ENCODE data around the gene IL4I1.

IL4I1 gene

GRCh38 chr19:49875857-49876421 is 20.7 kb downstream of the IL4I1 start:
- TF ChIP-seq POLR2AphosphoS5 (IDR thresholded peaks at IDR 0.05; ENCODE audit: borderline replicate concordance, low read depth, low read length) (no peak; the same call in none of the 2 replicates), EZH2 (IDR thresholded peaks at IDR 0.05) (no peak), FOXP2 (optimal IDR thresholded peaks at IDR 0.05; ENCODE audit: control extremely low read depth, extremely low read length, insufficient read depth) (no peak)

GRCh38 chr19:49875177-49875576 is 21.5 kb downstream of the IL4I1 start:
- peak overlapping the region; percentile 100 for H3K9ac ChIP-seq (ENCODE audit: insufficient read length)
- H3K27ac ChIP-seq: no peak overlapping the region
- TF ChIP-seq FOXP2 (optimal IDR thresholded peaks at IDR 0.05; ENCODE audit: control extremely low read depth, extremely low read length, insufficient read depth): no peak
- TF ChIP-seq EZH2 (IDR thresholded peaks at IDR 0.05): no peak
- TF ChIP-seq POLR2AphosphoS5 (IDR thresholded peaks at IDR 0.05; ENCODE audit: borderline replicate concordance, low read depth, low read length): no peak
- peaks cover 15% of the 10 kb centered on the region for H3K36me3 ChIP-seq (ENCODE audit: insufficient read depth, low read length)
- no peak for DNase-seq (ENCODE audit: low read depth, low spot score)
- no peaks in the 10 kb centered on the region for H3K9me3 ChIP-seq (ENCODE audit: low read depth, low read length)
- H3K4me3 ChIP-seq: peak overlapping the region; percentile 100

More at GRCh38 chr19:49875857-49876421, 20.7 kb downstream of the IL4I1 start:
- H3K27ac ChIP-seq: peak overlapping the region; percentile 99
- peak overlapping the region; percentile 100 for H3K4me3 ChIP-seq
- peak overlapping the region; percentile 100 for H3K9ac ChIP-seq (ENCODE audit: insufficient read length)
- no peak for DNase-seq (ENCODE audit: low read depth, low spot score)
- peaks cover 23% of the 10 kb centered on the region for H3K36me3 ChIP-seq (ENCODE audit: insufficient read depth, low read length)
- H3K9me3 ChIP-seq (ENCODE audit: low read depth, low read length): no peaks in the 10 kb centered on the region

- H3K9ac ChIP-seq (ENCODE audit: insufficient read length): peak overlapping the region; percentile 100
These were observed 22.1 kb downstream of the IL4I1 start for GRCh38 chr19:49874503-49875157.

GRCh38 chr19:49873834-49874233 is 22.9 kb downstream of the IL4I1 start:
- H3K27ac ChIP-seq: no peak overlapping the region; the same call in 1 of the 2 replicates
- no peaks in the 10 kb centered on the region for H3K9me3 ChIP-seq (ENCODE audit: low read depth, low read length)
- DNase-seq (ENCODE audit: low read depth, low spot score): no peak
- peak overlapping the region; percentile 20 for H3K9ac ChIP-seq (ENCODE audit: insufficient read length)
- no peak for TF ChIP-seq FOXP2 (optimal IDR thresholded peaks at IDR 0.05; ENCODE audit: control extremely low read depth, extremely low read length, insufficient read depth)
- TF ChIP-seq EZH2 (IDR thresholded peaks at IDR 0.05): no peak
- no peak for TF ChIP-seq POLR2AphosphoS5 (IDR thresholded peaks at IDR 0.05; ENCODE audit: borderline replicate concordance, low read depth, low read length)
- no peak overlapping the region for H3K4me3 ChIP-seq
- H3K36me3 ChIP-seq (ENCODE audit: insufficient read depth, low read length): peaks cover 8% of the 10 kb centered on the region

More at GRCh38 chr19:49874503-49875157, 22.1 kb downstream of the IL4I1 start:
- H3K27ac ChIP-seq: no peak overlapping the region; the same call in 1 of the 2 replicates
- DNase-seq (ENCODE audit: low read depth, low spot score): no peak
- no peak for TF ChIP-seq EZH2 (IDR thresholded peaks at IDR 0.05)
- no peak for TF ChIP-seq POLR2AphosphoS5 (IDR thresholded peaks at IDR 0.05; ENCODE audit: borderline replicate concordance, low read depth, low read length)
- TF ChIP-seq FOXP2 (optimal IDR thresholded peaks at IDR 0.05; ENCODE audit: control extremely low read depth, extremely low read length, insufficient read depth): no peak
- no peaks in the 10 kb centered on the region for H3K9me3 ChIP-seq (ENCODE audit: low read depth, low read length)
- peaks cover 14% of the 10 kb centered on the region for H3K36me3 ChIP-seq (ENCODE audit: insufficient read depth, low read length)
- H3K4me3 ChIP-seq: no peak overlapping the region

GRCh38 chr19:49873129-49873521 is 23.6 kb downstream of the IL4I1 start:
- peaks cover 8% of the 10 kb centered on the region for H3K36me3 ChIP-seq (ENCODE audit: insufficient read depth, low read length)
- no peak for DNase-seq (ENCODE audit: low read depth, low spot score)
- no peak overlapping the region for H3K27ac ChIP-seq
- no peaks in the 10 kb centered on the region for H3K9me3 ChIP-seq (ENCODE audit: low read depth, low read length)
- H3K9ac ChIP-seq (ENCODE audit: insufficient read length): no peak overlapping the region
- H3K4me3 ChIP-seq: no peak overlapping the region
- TF ChIP-seq EZH2 (IDR thresholded peaks at IDR 0.05): no peak
- TF ChIP-seq POLR2AphosphoS5 (IDR thresholded peaks at IDR 0.05; ENCODE audit: borderline replicate concordance, low read depth, low read length): no peak
- no peak for TF ChIP-seq FOXP2 (optimal IDR thresholded peaks at IDR 0.05; ENCODE audit: control extremely low read depth, extremely low read length, insufficient read depth)

GRCh38 chr19:49872245-49873128 is 24.2 kb downstream of the IL4I1 start:
- Histone ChIP-seq H3K4me3 (no peak overlapping the region), H3K9ac (ENCODE audit: insufficient read length) (no peak overlapping the region), H3K27ac (no peak overlapping the region), H3K36me3 (ENCODE audit: insufficient read depth, low read length) (peaks cover 8% of the 10 kb centered on the region), H3K9me3 (ENCODE audit: low read depth, low read length) (no peaks in the 10 kb centered on the region)
- no peak for DNase-seq (ENCODE audit: low read depth, low spot score)
- TF ChIP-seq POLR2AphosphoS5 (IDR thresholded peaks at IDR 0.05; ENCODE audit: borderline replicate concordance, low read depth, low read length): no peak
- TF ChIP-seq FOXP2 (optimal IDR thresholded peaks at IDR 0.05; ENCODE audit: control extremely low read depth, extremely low read length, insufficient read depth): no peak
- no peak for TF ChIP-seq EZH2 (IDR thresholded peaks at IDR 0.05)

GRCh38 chr19:49871349-49871985 is 25.2 kb downstream of the IL4I1 start:
- DNase-seq (ENCODE audit: low read depth, low spot score): no peak
- Histone ChIP-seq H3K9me3 (ENCODE audit: low read depth, low read length) (no peaks in the 10 kb centered on the region), H3K36me3 (ENCODE audit: insufficient read depth, low read length) (peaks cover 8% of the 10 kb centered on the region), H3K4me3 (no peak overlapping the region), H3K27ac (peak overlapping the region; percentile 31; the same call in 1 of the 2 replicates), H3K9ac (ENCODE audit: insufficient read length) (no peak overlapping the region)
- TF ChIP-seq FOXP2 (optimal IDR thresholded peaks at IDR 0.05; ENCODE audit: control extremely low read depth, extremely low read length, insufficient read depth) (no peak), EZH2 (IDR thresholded peaks at IDR 0.05) (no peak), POLR2AphosphoS5 (IDR thresholded peaks at IDR 0.05; ENCODE audit: borderline replicate concordance, low read depth, low read length) (no peak)

Data from SK-N-MC (cell line).